Smooth muscle cell (in vitro differentiated cells): ENCODE results near the gene RSPH10B. TPM values are rescaled to one million over a fixed set of nuclear protein-coding genes. Genes with fewer than 3 reads are reported as not detected.
"Not testable (repeated sequence)": the region's sequence is repeated elsewhere in the genome, so short reads cannot be mapped to it uniquely, and the experiment has no call there.

Experiments
- DNase-seq: peaks from one replicate; lab custom pipeline; 2025; ENCODE audit not compliant: unreplicated experiment; lab: John Stamatoyannopoulos, UW
- H2AFZ ChIP-seq: fragments of 200-600 bp; sonication (generic); 2 replicates; pipeline ENCODE4 v1.6.0; 2016; ENCODE audit warnings: antibody characterized with exemption, low read depth, mild to moderate bottlenecking
- H3F3A ChIP-seq: fragments of 200-600 bp; sonication (generic); 2 replicates; pipeline ENCODE4 v1.6.0; 2017; ENCODE audit warnings: antibody characterized with exemption, low read depth
- H3K27ac ChIP-seq: fragments of 200-600 bp; sonication (generic); 2 replicates; pipeline ENCODE4 v1.5.1; 2016; ENCODE audit warnings: low read depth, mild to moderate bottlenecking
- H3K27me3 ChIP-seq: fragments of 200-600 bp; sonication (generic); 2 replicates; pipeline ENCODE4 v1.6.1; 2016; ENCODE audit warnings: low read depth, mild to moderate bottlenecking
- H3K36me3 ChIP-seq: fragments of 200-600 bp; sonication (generic); 2 replicates; pipeline ENCODE4 v1.5.1; 2016; ENCODE audit warnings: low read depth
- H3K4me1 ChIP-seq: fragments of 200-600 bp; sonication (generic); 2 replicates; pipeline ENCODE4 v1.5.1; 2016; ENCODE audit warnings: low read depth
- H3K4me2 ChIP-seq: fragments of 200-600 bp; sonication (generic); 2 replicates; pipeline ENCODE4 v1.6.0; 2016; ENCODE audit warnings: mild to moderate bottlenecking
- H3K4me3 ChIP-seq: fragments of 200-600 bp; sonication (generic); 2 replicates; pipeline ENCODE4 v1.5.1; 2016; ENCODE audit warnings: mild to moderate bottlenecking
- H3K79me2 ChIP-seq: fragments of 200-600 bp; sonication (generic); 2 replicates; pipeline ENCODE4 v1.6.0; 2016; ENCODE audit warnings: low read depth, mild to moderate bottlenecking
- H3K9ac ChIP-seq: fragments of 200-600 bp; sonication (generic); 2 replicates; pipeline ENCODE4 v1.6.0; 2016; ENCODE audit warnings: low read depth
- H3K9me3 ChIP-seq: fragments of 200-600 bp; sonication (generic); replicated peaks from 2 replicates; pipeline ENCODE4 v1.5.1; 2016; ENCODE audit warnings: low read depth
- H4K20me1 ChIP-seq: fragments of 200-600 bp; sonication (generic); 2 replicates; pipeline ENCODE4 v1.6.0; 2016; ENCODE audit warnings: low read depth
- WGBS: methylation state at CpG from one replicate; pipeline ENCODE4 v1.1.7; 2016; ENCODE audit warnings: low lambda C conversion rate; 5-methylcytosine and 5-hydroxymethylcytosine counted together
- polyA plus RNA-seq: library from polyadenylated mRNA; unstranded; fragments of >200 nt; fragmentation: Nextera tagmentation; extraction: Ambion mirVana; gene quantifications from 2 replicates; pipeline ENCODE4 v1.2.1, GENCODE V29; 2016
- small RNA-seq: library from RNA; depleted of rRNA; stranded (forward); fragments of <200 nt; gene quantifications from one replicate; pipeline ENCODE3, GENCODE V24; 2014
- total RNA-seq: library from RNA; depleted of rRNA; stranded (reverse); fragments of >200 nt; gene quantifications from 2 replicates; pipeline ENCODE4 v1.2.3, GENCODE V29; 2014

The RSPH10B gene
- total and polyA plus RNA-seq, 2 experiments from 2014 or later = 0.04 TPM; not detected in 1

GRCh38 chr7:5884431-5884830, 86.1 kb downstream of the RSPH10B start:
- not testable (repeated sequence) for H3K4me2 ChIP-seq, H4K20me1 ChIP-seq, H3K27me3 ChIP-seq, H3F3A ChIP-seq, H3K36me3 ChIP-seq, H2AFZ ChIP-seq, H3K9me3 ChIP-seq, H3K4me1 ChIP-seq, DNase-seq, H3K27ac ChIP-seq, H3K9ac ChIP-seq, H3K79me2 ChIP-seq, H3K4me3 ChIP-seq
- WGBS = 95% methylated on average over 5 of the region's 5 CpGs

GRCh38 chr7:5880106-5880505, 90.4 kb downstream of the RSPH10B start:
- H2AFZ ChIP-seq, H3K9ac ChIP-seq, H3K27ac ChIP-seq, H3F3A ChIP-seq, H3K4me2 ChIP-seq, H3K36me3 ChIP-seq, H4K20me1 ChIP-seq, H3K79me2 ChIP-seq, H3K9me3 ChIP-seq, H3K4me3 ChIP-seq, H3K27me3 ChIP-seq, H3K4me1 ChIP-seq, DNase-seq: not testable (repeated sequence)
- WGBS = 84% methylated on average over 6 of the region's 6 CpGs

GRCh38 chr7:5879591-5879990, 90.9 kb downstream of the RSPH10B start:
- 77% methylated on average over 3 of the region's 3 CpGs for WGBS
- not testable (repeated sequence) for H3K27me3 ChIP-seq, H3F3A ChIP-seq, H3K36me3 ChIP-seq, H3K9me3 ChIP-seq, H3K79me2 ChIP-seq, H3K4me3 ChIP-seq, H3K27ac ChIP-seq, DNase-seq, H2AFZ ChIP-seq, H4K20me1 ChIP-seq, H3K4me2 ChIP-seq, H3K4me1 ChIP-seq, H3K9ac ChIP-seq

Small RNA genes within 50 kb of the gene (small RNA-seq; reads per million reads assigned to genes)
- not detected for gene RF00019
- gene SNORA80D = 2.3 reads per million, percentile 46 among the genes with 10 or more reads in this experiment

Other genes with a start within 250 kb of the RSPH10B start
- gene RNF216, start 189.0 kb downstream of the RSPH10B start, total RNA-seq = 23.5 and 26.3 TPM in 2 replicates
- 27.4 and 28.1 TPM in 2 replicates for gene RNF216, start 189.0 kb downstream of the RSPH10B start, polyA plus RNA-seq
- not detected in 2 replicates for gene OCM, start 89.9 kb downstream of the RSPH10B start, total RNA-seq
- not detected in 2 replicates for gene OCM, start 89.9 kb downstream of the RSPH10B start, polyA plus RNA-seq
- gene CCZ1, start 72.0 kb downstream of the RSPH10B start, total RNA-seq = 102 and 111 TPM in 2 replicates
- 104 and 112 TPM in 2 replicates for gene CCZ1, start 72.0 kb downstream of the RSPH10B start, polyA plus RNA-seq
- 8.8 and 14.3 TPM in 2 replicates for gene PMS2, start 38.4 kb upstream of the RSPH10B start, total RNA-seq
- gene PMS2, start 38.4 kb upstream of the RSPH10B start, polyA plus RNA-seq = 5.4 and 7.2 TPM in 2 replicates
- gene AIMP2, start 38.6 kb upstream of the RSPH10B start, total RNA-seq = 28.5 and 43.7 TPM in 2 replicates
- 30.1 and 43.4 TPM in 2 replicates for gene AIMP2, start 38.6 kb upstream of the RSPH10B start, polyA plus RNA-seq
- not detected in 2 replicates for gene ANKRD61, start 60.7 kb upstream of the RSPH10B start, total RNA-seq
- gene ANKRD61, start 60.7 kb upstream of the RSPH10B start, polyA plus RNA-seq = 0.16 and 0.70 TPM in 2 replicates
- 138 and 141 TPM in 2 replicates for gene EIF2AK1, start 88.5 kb upstream of the RSPH10B start, total RNA-seq
- 95.5 and 106 TPM in 2 replicates for gene EIF2AK1, start 88.5 kb upstream of the RSPH10B start, polyA plus RNA-seq
- gene USP42, start 134.3 kb upstream of the RSPH10B start, total RNA-seq = 7.8 and 12.1 TPM in 2 replicates
- 12.6 and 15.0 TPM in 2 replicates for gene USP42, start 134.3 kb upstream of the RSPH10B start, polyA plus RNA-seq